Caco-2 (cell line): Measurements from ENCODE around the gene ATXN2L. TPM values are rescaled to one million over a fixed set of nuclear protein-coding genes. Genes with fewer than 3 reads are reported as not detected.

ENCODE experiments used
- BruUV-seq: library from RNA; stranded (reverse); fragments of 400-500 nt; replicated peaks from 2 replicates; lab custom pipeline; 2021; lab: Mats Ljungman, UMichigan
- CTCF ChIA-PET: fragments of 300-600 bp; sonication (Branson Sonifier 250); formaldehyde crosslinking; loops from one replicate; lab custom pipeline; 2022; ENCODE audit warnings: antibody characterized with exemption; lab: Charles Lee
- POLR2A ChIA-PET: fragments of 300-600 bp; sonication (Branson Sonifier 250); formaldehyde crosslinking; loops from one replicate; lab custom pipeline; 2022; ENCODE audit warnings: antibody characterized with exemption; lab: Charles Lee
- DNase-seq, 2 experiments: peaks; one replicate each; pipeline versions ENCODE4 v3.0.0 to v3.0.0-alpha.2; 2020 to 2022
- H3K27me3 ChIP-seq: replicated peaks from 2 replicates; pipeline ENCODE4 v1.6.0; 2011; ENCODE audit warnings: low read length; ENCODE audit not compliant: control insufficient read depth, insufficient read depth
- H3K36me3 ChIP-seq: 2 replicates; pipeline ENCODE4 v1.5.1; 2011; ENCODE audit warnings: low read length; ENCODE audit not compliant: control insufficient read depth, insufficient read depth
- H3K4me1 ChIP-seq: fragments of 250-450 bp; sonication (Bioruptor Pico); 2 replicates; pipeline ENCODE4 v1.5.1; 2020; ENCODE audit warnings: mild to moderate bottlenecking
- H3K4me3 ChIP-seq: 2 replicates; pipeline ENCODE4 v1.5.1; 2011; ENCODE audit warnings: low read depth, mild to moderate bottlenecking, control low read depth, low read length
- H3K9me3 ChIP-seq: fragments of 250-450 bp; sonication (Bioruptor Pico); 2 replicates; pipeline ENCODE4 v1.5.1; 2020; ENCODE audit warnings: mild to moderate bottlenecking, moderate library complexity
- H3K27ac Mint-ChIP-seq: one replicate; pipeline ENCODE4 v1.8.0; 2022; ENCODE audit warnings: mixed read lengths; ENCODE audit not compliant: unreplicated experiment
- H3K27me3 Mint-ChIP-seq: one replicate; pipeline ENCODE4 v1.8.0; 2022; ENCODE audit warnings: mixed read lengths; ENCODE audit not compliant: insufficient read depth, unreplicated experiment
- H3K36me3 Mint-ChIP-seq: one replicate; pipeline ENCODE4 v1.8.0; 2022; ENCODE audit warnings: mild to moderate bottlenecking, mixed read lengths; ENCODE audit not compliant: insufficient read depth, unreplicated experiment
- H3K4me1 Mint-ChIP-seq: one replicate; pipeline ENCODE4 v1.8.0; 2022; ENCODE audit warnings: low read depth, mixed read lengths; ENCODE audit not compliant: unreplicated experiment
- H3K4me3 Mint-ChIP-seq: one replicate; pipeline ENCODE4 v1.8.0; 2022; ENCODE audit warnings: mild to moderate bottlenecking, moderate library complexity, mixed read lengths; ENCODE audit not compliant: unreplicated experiment
- H3K9me3 Mint-ChIP-seq: one replicate; pipeline ENCODE4 v1.8.0; 2022; ENCODE audit warnings: mixed read lengths; ENCODE audit not compliant: unreplicated experiment
- CTCF ChIP-seq, 2 experiments: fragments of 200-600 bp in 1 of 2; IDR thresholded peaks; 1 replicate in 1 of 2; 2 replicates in 1 of 2; pipeline versions ENCODE4 v1.5.1 to v1.8.0; 2011 to 2022; ENCODE audit warnings: antibody characterized with exemption in 1 of 2, control low read depth in 1 of 2, inconsistent platforms in 1 of 2, low read depth in 1 of 2, low read length in 1 of 2, mild to moderate bottlenecking in 1 of 2, moderate library complexity in 1 of 2; ENCODE audit not compliant: insufficient read depth in 1 of 2, severe bottlenecking in 1 of 2, unreplicated experiment in 1 of 2
- intact Hi-C: fragments of 100-400 bp; cut with micrococcal nuclease; formaldehyde crosslinking; loops from one replicate; pipeline ENCODE4 v1.10.0; 2022; ENCODE audit not compliant: unreplicated experiment
- total RNA-seq: library from RNA; stranded (reverse); gene quantifications from 2 replicates; pipeline ENCODE4 v1.2.3, GENCODE V29; 2022

The ATXN2L gene
- total RNA-seq, 1 experiment from 2014 or later, result 352 TPM

DNA sequence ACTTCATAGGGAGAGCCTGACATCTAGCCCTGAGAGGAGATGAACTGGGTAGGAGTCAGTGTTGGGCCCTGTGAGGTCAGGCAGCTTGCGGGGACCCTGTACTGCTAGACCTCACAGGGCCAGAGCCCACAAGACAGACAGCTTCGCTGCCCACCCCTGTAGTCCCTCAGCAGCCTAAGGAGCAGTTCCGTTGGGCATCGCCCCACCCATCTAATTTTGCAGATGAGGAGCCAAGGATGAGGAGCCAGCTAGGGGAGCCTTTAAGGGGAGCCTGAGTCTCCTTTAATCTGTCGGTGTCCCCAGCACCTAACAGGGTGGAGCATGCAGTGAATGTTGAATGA is 24.1 kb downstream of the ATXN2L start:
- no peaks in the 10 kb centered on the region for H3K27me3 ChIP-seq
- TF ChIP-seq CTCF (IDR thresholded peaks at IDR 0.05; ENCODE audit: insufficient read depth in 1 of 2, low read depth in 1 of 2, low read length in 1 of 2, severe bottlenecking in 1 of 2, unreplicated experiment in 1 of 2), result no peak
- H3K9me3 Mint-ChIP-seq, result no peaks in the 10 kb centered on the region
- no peaks in the 10 kb centered on the region for H3K9me3 ChIP-seq
- no peak for DNase-seq
- ChIA-PET CTCF (interaction anchor here (0.9 to 1.5 kb wide), 2 partner anchors 16 to 98 kb away, joined by 3 to 5 read pairs; partner anchors contain the start of gene SH2B1), POLR2A (interaction anchor here (0.5 to 1.9 kb wide), 3 partner anchors 16 to 541 kb away, joined by 3 to 6 read pairs (median 3); no protein-coding TSS in a partner anchor)
- peak overlapping the region; percentile 96 for H3K27ac Mint-ChIP-seq
- H3K27me3 Mint-ChIP-seq, result no peaks in the 10 kb centered on the region
- peaks cover 46% of the 10 kb centered on the region for H3K36me3 Mint-ChIP-seq
- TSS peak; percentile 23 for BruUV-seq
- 0 out of 2 replicates have a peak, but pooled peaks cover 8% of the 10 kb centered on the region for H3K4me1 ChIP-seq
- no peaks in the 10 kb centered on the region for H3K4me1 Mint-ChIP-seq
- peak overlapping the region; percentile 52 for H3K4me3 ChIP-seq
- intact Hi-C loops, result loop anchor here (1.0 to 2.0 kb wide), 4 partner anchors 16 to 98 kb away; partner anchors contain the start of gene SH2B1
- H3K36me3 ChIP-seq, result peaks cover 4% of the 10 kb centered on the region
- H3K4me3 Mint-ChIP-seq, result peak overlapping the region; percentile 92

GRCh38 chr16:28858421-28858820 is 35.6 kb downstream of the ATXN2L start:
- Histone ChIP-seq H3K27me3 (no peaks in the 10 kb centered on the region), H3K4me3 (no peak overlapping the region), H3K36me3 (no peaks in the 10 kb centered on the region), H3K4me1 (no peaks in the 10 kb centered on the region), H3K9me3 (no peaks in the 10 kb centered on the region)
- intact Hi-C loops, result no loop called here
- no TSS peak for BruUV-seq
- ChIA-PET POLR2A (no interaction called here), CTCF (interaction anchor here (0.6 to 1.0 kb wide), 2 partner anchors 12 to 86 kb away, joined by 3 to 6 read pairs; no protein-coding TSS in a partner anchor)
- Mint-ChIP-seq H3K9me3 (no peaks in the 10 kb centered on the region), H3K36me3 (peaks cover 5% of the 10 kb centered on the region), H3K27ac (no peak overlapping the region), H3K4me1 (no peaks in the 10 kb centered on the region), H3K4me3 (no peak overlapping the region), H3K27me3 (no peaks in the 10 kb centered on the region)
- no peak for TF ChIP-seq CTCF (IDR thresholded peaks at IDR 0.05; ENCODE audit: insufficient read depth in 1 of 2, low read depth in 1 of 2, low read length in 1 of 2, severe bottlenecking in 1 of 2, unreplicated experiment in 1 of 2)
- no peak for DNase-seq

- no peak for TF ChIP-seq CTCF (IDR thresholded peaks at IDR 0.05; ENCODE audit: insufficient read depth in 1 of 2, low read depth in 1 of 2, low read length in 1 of 2, severe bottlenecking in 1 of 2, unreplicated experiment in 1 of 2)
- no peaks in the 10 kb centered on the region for H3K36me3 ChIP-seq
- DNase-seq, result no peak
- Mint-ChIP-seq H3K27me3 (no peaks in the 10 kb centered on the region), H3K27ac (no peak overlapping the region), H3K9me3 (no peaks in the 10 kb centered on the region), H3K4me3 (no peak overlapping the region), H3K36me3 (peaks cover 13% of the 10 kb centered on the region), H3K4me1 (no peaks in the 10 kb centered on the region)
- intact Hi-C loops, result no loop called here
- CTCF ChIA-PET, result no interaction called here
- H3K27me3 ChIP-seq, result no peaks in the 10 kb centered on the region
- POLR2A ChIA-PET, result no interaction called here
- no peaks in the 10 kb centered on the region for H3K4me1 ChIP-seq
- no TSS peak for BruUV-seq
- H3K9me3 ChIP-seq, result no peaks in the 10 kb centered on the region
- H3K4me3 ChIP-seq, result no peak overlapping the region
Observed at GRCh38 chr16:28859326-28859725, 36.5 kb downstream of the ATXN2L start.
